ENCODE data around the gene FBXO31. TPM values are rescaled to one million over a fixed set of nuclear protein-coding genes. Genes with fewer than 3 reads are reported as not detected.
A peak's percentile ranks its signal among the peaks of the same experiment; 100 is the strongest.

Gene FBXO31
- total and polyA plus RNA-seq, 2 of the 13 experiments (the other 11 are each of a cell fraction or from before 2014, with no cell fraction given) = 92.4 to 101 TPM

DNA sequence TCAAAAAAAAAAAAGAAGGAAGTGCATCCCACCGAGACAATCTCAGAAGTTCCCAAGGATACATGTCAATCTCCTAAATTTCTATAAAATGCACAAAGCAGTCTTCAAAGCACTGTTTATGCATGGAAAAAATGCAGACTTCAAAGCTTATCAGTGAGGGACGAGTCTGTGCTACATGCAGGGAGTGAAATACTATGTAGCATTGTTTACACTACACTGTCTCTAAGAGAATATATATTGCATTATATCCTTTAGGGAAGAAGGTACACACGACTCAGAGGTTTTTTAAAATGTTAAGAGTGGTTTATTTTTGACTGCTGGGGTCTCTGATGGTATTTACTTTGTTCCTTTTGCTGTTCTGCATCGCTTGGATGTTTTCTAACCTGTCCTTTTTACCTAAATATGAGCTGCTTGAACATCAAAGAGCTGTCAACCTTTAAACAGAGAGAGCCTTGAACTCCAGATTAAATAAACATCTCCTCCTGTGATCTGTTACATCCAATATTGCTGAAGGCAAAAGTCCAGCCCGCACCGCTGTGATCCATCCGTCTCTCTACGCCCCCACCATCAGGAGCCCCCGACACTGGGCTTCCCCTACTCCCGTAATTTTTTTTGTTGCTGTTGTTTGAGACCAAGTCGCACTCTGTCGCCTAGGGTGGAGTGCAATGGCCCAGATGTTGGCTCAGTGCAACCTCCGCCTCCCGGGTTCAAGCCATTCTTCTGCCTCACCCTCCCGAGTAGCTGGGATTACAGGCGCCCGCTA, 1.4 kb downstream of the FBXO31 start (continued):
- TF ChIP-seq, protein P1, sequence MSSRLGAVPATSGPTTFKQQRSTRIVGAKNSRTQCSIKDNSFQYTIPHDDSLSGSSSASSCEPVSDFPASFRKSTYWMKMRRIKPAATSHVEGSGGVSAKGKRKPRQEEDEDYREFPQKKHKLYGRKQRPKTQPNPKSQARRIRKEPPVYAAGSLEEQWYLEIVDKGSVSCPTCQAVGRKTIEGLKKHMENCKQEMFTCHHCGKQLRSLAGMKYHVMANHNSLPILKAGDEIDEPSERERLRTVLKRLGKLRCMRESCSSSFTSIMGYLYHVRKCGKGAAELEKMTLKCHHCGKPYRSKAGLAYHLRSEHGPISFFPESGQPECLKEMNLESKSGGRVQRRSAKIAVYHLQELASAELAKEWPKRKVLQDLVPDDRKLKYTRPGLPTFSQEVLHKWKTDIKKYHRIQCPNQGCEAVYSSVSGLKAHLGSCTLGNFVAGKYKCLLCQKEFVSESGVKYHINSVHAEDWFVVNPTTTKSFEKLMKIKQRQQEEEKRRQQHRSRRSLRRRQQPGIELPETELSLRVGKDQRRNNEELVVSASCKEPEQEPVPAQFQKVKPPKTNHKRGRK (CRISPR knock-in tag; IDR thresholded peaks at IDR 0.05) = no peak
- TF ChIP-seq RXRA (CRISPR knock-in tag; IDR thresholded peaks at IDR 0.05) (peak; percentile 94; the same call in 1 of the 2 replicates), FOXK1 (CRISPR knock-in tag; IDR thresholded peaks at IDR 0.05; ENCODE audit: borderline replicate concordance, low read depth) (peak; percentile 98), NFKBIZ (CRISPR knock-in tag; IDR thresholded peaks at IDR 0.05) (peak; percentile 93; the same call in 1 of the 2 replicates), HMGA1 (CRISPR knock-in tag; conservative IDR thresholded peaks at IDR 0.05) (no peak), XRCC5 (optimal IDR thresholded peaks at IDR 0.05; ENCODE audit: low read length) (peak; percentile 51), ZSCAN12 (CRISPR knock-in tag; IDR thresholded peaks at IDR 0.05) (peak; percentile 84; the same call in 1 of the 2 replicates), KMT2B (CRISPR knock-in tag; IDR thresholded peaks at IDR 0.05) (peak; percentile 44; the same call in 1 of the 2 replicates), KLF11 (CRISPR knock-in tag; IDR thresholded peaks at IDR 0.05) (peak; percentile 91), ZNF720 (CRISPR knock-in tag; IDR thresholded peaks at IDR 0.05) (no peak), ZNF766 (CRISPR knock-in tag; IDR thresholded peaks at IDR 0.05; ENCODE audit: borderline replicate concordance) (0 out of 2 replicates have a peak, but pooled peaks have one; percentile 38), ZNF232 (CRISPR knock-in tag; IDR thresholded peaks at IDR 0.05; ENCODE audit: borderline replicate concordance) (peak; percentile 91), ISL2 (CRISPR knock-in tag; IDR thresholded peaks at IDR 0.05) (peak; percentile 100), ZNF549 (CRISPR knock-in tag; IDR thresholded peaks at IDR 0.05) (no peak), SOX5 (CRISPR knock-in tag; IDR thresholded peaks at IDR 0.05; ENCODE audit: borderline replicate concordance) (peak; percentile 89; the same call in 1 of the 2 replicates), JUN (CRISPR knock-in tag; IDR thresholded peaks at IDR 0.05) (peak; percentile 79; the same call in 1 of the 2 replicates), ATF7-NPFF (CRISPR knock-in tag; IDR thresholded peaks at IDR 0.05; ENCODE audit: low read depth) (no peak; the same call in 1 of the 2 replicates), TCF12 (IDR thresholded peaks at IDR 0.05) (no peak), TCF12 (CRISPR knock-in tag; IDR thresholded peaks at IDR 0.05) (peak; percentile 99)
- TF ChIP-seq, protein P2, sequence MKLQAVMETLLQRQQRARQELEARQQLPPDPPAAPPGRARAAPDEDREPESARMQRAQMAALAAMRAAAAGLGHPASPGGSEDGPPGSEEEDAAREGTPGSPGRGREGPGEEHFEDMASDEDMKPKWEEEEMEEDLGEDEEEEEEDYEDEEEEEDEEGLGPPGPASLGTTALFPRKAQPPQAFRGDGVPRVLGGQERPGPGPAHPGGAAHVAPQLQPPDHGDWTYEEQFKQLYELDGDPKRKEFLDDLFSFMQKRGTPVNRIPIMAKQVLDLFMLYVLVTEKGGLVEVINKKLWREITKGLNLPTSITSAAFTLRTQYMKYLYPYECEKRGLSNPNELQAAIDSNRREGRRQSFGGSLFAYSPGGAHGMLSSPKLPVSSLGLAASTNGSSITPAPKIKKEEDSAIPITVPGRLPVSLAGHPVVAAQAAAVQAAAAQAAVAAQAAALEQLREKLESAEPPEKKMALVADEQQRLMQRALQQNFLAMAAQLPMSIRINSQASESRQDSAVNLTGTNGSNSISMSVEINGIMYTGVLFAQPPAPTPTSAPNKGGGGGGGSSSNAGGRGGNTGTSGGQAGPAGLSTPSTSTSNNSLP (IDR thresholded peaks at IDR 0.05; ENCODE audit: low read depth, low read length) = peak; percentile 100
- TF ChIP-seq, protein P3, sequence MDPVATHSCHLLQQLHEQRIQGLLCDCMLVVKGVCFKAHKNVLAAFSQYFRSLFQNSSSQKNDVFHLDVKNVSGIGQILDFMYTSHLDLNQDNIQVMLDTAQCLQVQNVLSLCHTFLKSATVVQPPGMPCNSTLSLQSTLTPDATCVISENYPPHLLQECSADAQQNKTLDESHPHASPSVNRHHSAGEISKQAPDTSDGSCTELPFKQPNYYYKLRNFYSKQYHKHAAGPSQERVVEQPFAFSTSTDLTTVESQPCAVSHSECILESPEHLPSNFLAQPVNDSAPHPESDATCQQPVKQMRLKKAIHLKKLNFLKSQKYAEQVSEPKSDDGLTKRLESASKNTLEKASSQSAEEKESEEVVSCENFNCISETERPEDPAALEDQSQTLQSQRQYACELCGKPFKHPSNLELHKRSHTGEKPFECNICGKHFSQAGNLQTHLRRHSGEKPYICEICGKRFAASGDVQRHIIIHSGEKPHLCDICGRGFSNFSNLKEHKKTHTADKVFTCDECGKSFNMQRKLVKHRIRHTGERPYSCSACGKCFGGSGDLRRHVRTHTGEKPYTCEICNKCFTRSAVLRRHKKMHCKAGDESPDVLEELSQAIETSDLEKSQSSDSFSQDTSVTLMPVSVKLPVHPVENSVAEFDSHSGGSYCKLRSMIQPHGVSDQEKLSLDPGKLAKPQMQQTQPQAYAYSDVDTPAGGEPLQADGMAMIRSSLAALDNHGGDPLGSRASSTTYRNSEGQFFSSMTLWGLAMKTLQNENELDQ (CRISPR knock-in tag; IDR thresholded peaks at IDR 0.05; ENCODE audit: borderline replicate concordance) = 0 out of 2 replicates have a peak, but pooled peaks have one; percentile 13

Data from HepG2 (cell line).